Duodenal mucosa (tissue), 2 donors: ENCODE measurements around the gene ABLIM2.

Source experiments
- H3K27ac ChIP-seq: one replicate; pipeline ENCODE4 v1.7.0; 2013; ENCODE audit warnings: low read depth, low read length
- H3K27me3 ChIP-seq, 2 donors: one replicate each; pipeline ENCODE4 v1.7.0; 2013; ENCODE audit warnings: low read length in 2 of 2, control low read depth in 1 of 2; ENCODE audit not compliant: insufficient read depth in 2 of 2, control insufficient read depth in 1 of 2
- H3K36me3 ChIP-seq, 2 donors: one replicate each; pipeline ENCODE4 v1.7.0; 2013; ENCODE audit warnings: low read length in 2 of 2, control low read depth in 1 of 2; ENCODE audit not compliant: insufficient read depth in 2 of 2, control insufficient read depth in 1 of 2
- H3K4me1 ChIP-seq, 2 donors: one replicate each; pipeline ENCODE4 v1.7.0; 2013; ENCODE audit warnings: low read length in 2 of 2, control low read depth in 1 of 2; ENCODE audit not compliant: insufficient read depth in 2 of 2, control insufficient read depth in 1 of 2
- H3K4me3 ChIP-seq, 2 donors: one replicate each; pipeline ENCODE4 v1.7.0; 2013; ENCODE audit warnings: low read length in 2 of 2, low read depth in 1 of 2
- H3K9ac ChIP-seq, 2 donors: one replicate each; pipeline ENCODE4 v1.7.0; 2013; ENCODE audit warnings: low read length in 2 of 2, low read depth in 1 of 2
- H3K9me3 ChIP-seq, 2 donors: one replicate each; pipeline ENCODE4 v1.7.0; 2013; ENCODE audit warnings: low read length in 2 of 2, control low read depth in 1 of 2; ENCODE audit not compliant: control insufficient read depth in 1 of 2

Gene ABLIM2

DNA sequence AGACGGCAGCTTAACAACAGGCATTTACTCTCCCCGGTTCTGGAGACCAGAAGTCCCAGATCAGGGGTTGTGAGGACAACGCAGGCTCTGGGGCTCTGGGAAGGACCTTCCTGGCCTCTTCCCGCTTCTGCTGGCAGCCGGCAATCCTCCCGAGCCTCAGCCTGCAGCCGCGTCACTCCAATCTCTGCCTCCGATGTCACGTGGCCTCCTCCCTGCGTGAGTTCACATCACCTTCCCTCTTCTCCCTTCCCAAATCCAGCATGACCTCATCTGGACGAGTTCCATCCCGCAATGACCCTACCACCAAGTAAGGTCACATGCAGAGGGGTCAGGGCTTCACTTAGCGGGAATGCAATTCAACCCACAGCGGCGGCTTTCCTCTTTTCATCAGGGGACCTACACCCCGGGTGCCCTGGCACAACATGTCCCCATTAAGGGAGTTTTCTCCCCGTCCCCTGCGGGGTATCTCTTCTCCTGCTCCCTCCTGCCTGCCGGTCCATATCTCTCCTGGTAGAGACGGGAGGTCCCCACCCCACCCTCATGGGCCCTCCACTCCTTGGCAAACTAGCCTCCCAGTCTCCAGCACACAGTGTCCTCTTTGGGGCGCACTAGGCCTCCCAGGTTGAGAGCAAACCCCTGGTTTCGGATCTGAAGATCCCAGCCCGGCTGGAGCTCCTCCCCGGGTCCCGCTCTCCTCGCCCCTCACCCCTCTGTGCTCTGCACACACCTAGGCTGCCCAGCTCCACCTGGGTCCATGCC, 25.5 kb downstream of the ABLIM2 start:
- no peak overlapping the region for H3K9ac ChIP-seq
- no peaks in the 10 kb centered on the region for H3K36me3 ChIP-seq
- no peak overlapping the region for H3K4me3 ChIP-seq
- no peak overlapping the region for H3K27ac ChIP-seq
- H3K4me1 ChIP-seq = no peaks in the 10 kb centered on the region
- no peaks in the 10 kb centered on the region for H3K9me3 ChIP-seq
- no peaks in the 10 kb centered on the region for H3K27me3 ChIP-seq

DNA sequence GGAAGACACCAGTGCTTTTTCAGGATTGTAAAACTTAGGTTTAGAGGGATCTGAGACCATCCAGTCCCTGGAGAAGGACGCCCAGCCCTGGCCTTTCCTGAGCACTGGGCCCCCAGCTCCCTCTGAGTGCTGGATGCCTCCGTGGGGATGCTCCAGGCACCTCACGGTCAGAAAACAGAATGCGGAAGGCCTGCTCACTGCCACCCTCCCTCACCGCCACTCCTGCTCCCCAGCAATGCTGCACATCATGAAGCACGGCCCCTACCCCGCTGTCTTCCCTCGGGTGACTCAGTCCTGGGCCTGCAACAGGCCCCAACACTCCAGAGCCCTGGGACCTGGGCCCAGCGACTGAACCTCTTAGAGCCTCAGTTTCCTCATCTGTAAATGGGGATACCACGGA, 26.2 kb downstream of the ABLIM2 start:
- no peaks in the 10 kb centered on the region for H3K4me1 ChIP-seq
- H3K4me3 ChIP-seq = no peak overlapping the region
- H3K27ac ChIP-seq = no peak overlapping the region
- H3K36me3 ChIP-seq = no peaks in the 10 kb centered on the region
- H3K27me3 ChIP-seq = no peaks in the 10 kb centered on the region
- no peak overlapping the region for H3K9ac ChIP-seq
- no peaks in the 10 kb centered on the region for H3K9me3 ChIP-seq

- Histone ChIP-seq H3K9me3 (no peaks in the 10 kb centered on the region), H3K9ac (no peak overlapping the region), H3K4me1 (no peaks in the 10 kb centered on the region), H3K4me3 (no peak overlapping the region), H3K36me3 (no peaks in the 10 kb centered on the region), H3K27ac (no peak overlapping the region), H3K27me3 (no peaks in the 10 kb centered on the region)
Observed at GRCh38 chr4:8131826-8132225, 26.8 kb downstream of the ABLIM2 start.

- Histone ChIP-seq H3K4me1 (no peaks in the 10 kb centered on the region), H3K27ac (no peak overlapping the region), H3K36me3 (no peaks in the 10 kb centered on the region), H3K27me3 (no peaks in the 10 kb centered on the region), H3K4me3 (no peak overlapping the region), H3K9me3 (no peaks in the 10 kb centered on the region), H3K9ac (no peak overlapping the region)
Observed at GRCh38 chr4:8131210-8131609, 27.4 kb downstream of the ABLIM2 start.

- Histone ChIP-seq H3K4me1 (no peaks in the 10 kb centered on the region), H3K27ac (no peak overlapping the region), H3K27me3 (no peaks in the 10 kb centered on the region), H3K9me3 (no peaks in the 10 kb centered on the region), H3K36me3 (no peaks in the 10 kb centered on the region), H3K4me3 (no peak overlapping the region), H3K9ac (no peak overlapping the region)
Observed at GRCh38 chr4:8130346-8131066, 28.1 kb downstream of the ABLIM2 start.

DNA sequence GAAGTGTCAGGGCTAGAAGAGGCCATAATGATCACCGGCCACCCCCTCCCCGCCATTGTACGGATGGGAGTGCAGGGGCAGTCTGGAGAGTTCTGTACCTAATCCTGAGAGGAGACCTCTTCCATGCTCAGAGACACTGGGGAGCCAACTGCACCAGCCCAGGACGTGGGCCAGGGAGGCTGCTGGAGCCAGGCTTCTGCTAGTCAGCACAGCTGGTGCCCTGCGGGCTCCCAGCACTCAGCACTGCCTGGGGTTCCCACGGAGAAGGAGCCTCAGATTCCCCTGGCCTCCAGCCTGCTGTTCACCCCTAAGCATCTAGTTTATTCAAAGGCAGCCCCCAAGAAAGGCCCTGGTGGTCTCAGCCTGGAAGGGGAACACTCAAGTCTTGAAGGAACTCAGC, 28.8 kb downstream of the ABLIM2 start:
- no peak overlapping the region for H3K9ac ChIP-seq
- no peak overlapping the region for H3K4me3 ChIP-seq
- no peak overlapping the region for H3K27ac ChIP-seq
- H3K36me3 ChIP-seq = no peaks in the 10 kb centered on the region
- H3K4me1 ChIP-seq = no peaks in the 10 kb centered on the region
- H3K9me3 ChIP-seq = no peaks in the 10 kb centered on the region
- H3K27me3 ChIP-seq = no peaks in the 10 kb centered on the region

DNA sequence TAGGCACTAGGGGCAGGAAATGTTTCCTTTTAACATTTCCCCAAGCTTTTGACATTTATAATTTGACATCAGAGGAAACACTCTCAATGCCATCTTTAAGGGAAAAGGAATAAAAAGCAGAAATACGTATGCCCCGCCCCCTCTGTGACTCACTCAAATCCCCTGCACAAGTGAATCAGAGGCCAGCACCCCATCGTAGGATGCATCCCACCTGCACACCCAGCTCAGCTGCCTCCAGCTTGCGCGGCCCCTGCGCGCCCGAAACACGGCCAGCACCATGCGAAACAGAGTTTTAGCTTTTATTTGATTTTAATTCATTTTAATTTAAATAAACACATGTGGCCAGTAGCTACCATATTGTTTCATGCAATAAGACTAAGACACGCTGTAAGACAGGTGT, 29.5 kb downstream of the ABLIM2 start:
- Histone ChIP-seq H3K9ac (no peak overlapping the region), H3K27ac (no peak overlapping the region), H3K36me3 (no peaks in the 10 kb centered on the region), H3K4me3 (no peak overlapping the region), H3K27me3 (no peaks in the 10 kb centered on the region), H3K4me1 (no peaks in the 10 kb centered on the region), H3K9me3 (no peaks in the 10 kb centered on the region)

- no peak overlapping the region for H3K9ac ChIP-seq
- no peaks in the 10 kb centered on the region for H3K9me3 ChIP-seq
- H3K4me1 ChIP-seq = no peaks in the 10 kb centered on the region
- H3K27me3 ChIP-seq = no peaks in the 10 kb centered on the region
- no peak overlapping the region for H3K27ac ChIP-seq
- no peak overlapping the region for H3K4me3 ChIP-seq
- no peaks in the 10 kb centered on the region for H3K36me3 ChIP-seq
Observed at GRCh38 chr4:8128100-8128856, 30.3 kb downstream of the ABLIM2 start.

DNA sequence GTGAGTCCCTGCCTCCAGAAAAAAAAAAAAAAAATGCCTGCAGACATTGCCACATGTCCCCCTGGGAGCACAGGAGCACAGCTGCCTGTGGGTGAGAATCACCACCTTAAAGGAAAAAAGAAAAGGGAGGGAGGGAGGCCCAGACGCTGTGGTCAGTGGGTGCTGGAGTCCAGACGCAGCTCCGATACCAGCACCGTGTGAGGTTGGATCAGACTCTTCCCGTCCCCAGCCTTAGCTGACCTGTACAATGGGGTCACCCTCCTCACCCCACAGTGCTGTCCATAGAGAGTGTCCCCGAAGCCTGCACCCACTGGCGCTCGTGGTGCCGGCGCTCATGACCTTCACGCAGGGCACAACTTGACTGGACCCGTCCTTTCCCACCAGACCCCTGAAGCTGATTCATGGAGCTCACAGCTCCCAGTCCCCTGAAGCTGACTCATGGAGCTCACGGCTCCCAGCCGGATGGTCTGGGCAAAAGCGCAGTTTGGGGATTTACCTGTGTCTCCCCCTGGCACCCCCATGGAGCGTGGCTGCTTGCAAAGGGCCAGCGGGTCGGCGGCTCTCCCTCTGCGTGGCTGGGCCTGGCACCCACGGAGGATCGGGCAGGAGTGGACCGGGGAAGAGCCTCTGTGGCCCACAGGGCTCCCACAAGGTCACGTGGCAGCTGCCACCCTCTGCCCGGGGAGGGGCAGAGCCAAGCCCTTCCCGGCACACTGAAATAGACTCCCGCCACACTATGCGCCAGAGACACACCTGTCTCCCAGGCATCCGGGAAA, 31.4 kb downstream of the ABLIM2 start:
- Histone ChIP-seq H3K4me1 (no peaks in the 10 kb centered on the region), H3K27ac (no peak overlapping the region), H3K27me3 (no peaks in the 10 kb centered on the region), H3K9me3 (no peaks in the 10 kb centered on the region), H3K9ac (no peak overlapping the region), H3K36me3 (no peaks in the 10 kb centered on the region), H3K4me3 (no peak overlapping the region)
